ENCODE data around the gene HUS1. TPM values are rescaled to one million over a fixed set of nuclear protein-coding genes. Genes with fewer than 3 reads are reported as not detected.
"Not testable (repeated sequence)": the region's sequence is repeated elsewhere in the genome, so short reads cannot be mapped to it uniquely, and the experiment has no call there.

HUS1 gene
- total RNA-seq, 1 donor from 2014 or later = 13.4 TPM

GRCh38 chr7:47999413-47999812 lies 20.0 kb upstream of the HUS1 start:
- TF ChIP-seq, protein P1, sequence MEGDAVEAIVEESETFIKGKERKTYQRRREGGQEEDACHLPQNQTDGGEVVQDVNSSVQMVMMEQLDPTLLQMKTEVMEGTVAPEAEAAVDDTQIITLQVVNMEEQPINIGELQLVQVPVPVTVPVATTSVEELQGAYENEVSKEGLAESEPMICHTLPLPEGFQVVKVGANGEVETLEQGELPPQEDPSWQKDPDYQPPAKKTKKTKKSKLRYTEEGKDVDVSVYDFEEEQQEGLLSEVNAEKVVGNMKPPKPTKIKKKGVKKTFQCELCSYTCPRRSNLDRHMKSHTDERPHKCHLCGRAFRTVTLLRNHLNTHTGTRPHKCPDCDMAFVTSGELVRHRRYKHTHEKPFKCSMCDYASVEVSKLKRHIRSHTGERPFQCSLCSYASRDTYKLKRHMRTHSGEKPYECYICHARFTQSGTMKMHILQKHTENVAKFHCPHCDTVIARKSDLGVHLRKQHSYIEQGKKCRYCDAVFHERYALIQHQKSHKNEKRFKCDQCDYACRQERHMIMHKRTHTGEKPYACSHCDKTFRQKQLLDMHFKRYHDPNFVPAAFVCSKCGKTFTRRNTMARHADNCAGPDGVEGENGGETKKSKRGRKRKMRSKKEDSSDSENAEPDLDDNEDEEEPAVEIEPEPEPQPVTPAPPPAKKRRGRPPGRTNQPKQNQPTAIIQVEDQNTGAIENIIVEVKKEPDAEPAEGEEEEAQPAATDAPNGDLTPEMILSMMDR (IDR thresholded peaks at IDR 0.05; ENCODE audit: insufficient read depth, low read length, poor library complexity, severe bottlenecking) = no peak
- Histone ChIP-seq H3K4me3 (ENCODE audit: low read depth, low read length) (no peak overlapping the region), H3K36me3 (ENCODE audit: control insufficient read depth, insufficient read depth, low read length) (no peaks in the 10 kb centered on the region), H3K27me3 (ENCODE audit: control insufficient read depth, insufficient read depth, low read length) (no peaks in the 10 kb centered on the region)
- no peak for DNase-seq (ENCODE audit: low read depth)

DNA sequence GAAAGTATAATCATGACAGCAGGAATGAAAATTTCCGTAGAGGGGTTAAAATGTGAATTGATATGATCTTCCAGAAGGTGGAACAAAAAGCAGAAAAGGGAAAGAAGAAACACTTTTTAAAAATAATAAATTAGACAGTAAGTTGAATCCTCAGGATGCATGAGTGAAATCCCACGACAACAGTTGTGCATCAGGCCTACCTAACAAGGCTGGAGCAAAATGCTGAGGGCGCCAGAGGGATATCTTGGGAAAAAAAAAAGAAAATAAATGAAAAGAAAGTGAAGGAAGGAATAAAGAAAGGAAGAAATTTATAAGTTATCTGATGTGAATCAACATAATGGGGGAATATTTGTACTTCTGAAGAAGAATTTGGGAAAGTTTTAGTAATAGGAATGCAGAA lies 13.0 kb upstream of the HUS1 start:
- TF ChIP-seq, protein P1 (IDR thresholded peaks at IDR 0.05; ENCODE audit: insufficient read depth, low read length, poor library complexity, severe bottlenecking) = no peak
- Histone ChIP-seq H3K27me3 (ENCODE audit: control insufficient read depth, insufficient read depth, low read length) (no peaks in the 10 kb centered on the region), H3K36me3 (ENCODE audit: control insufficient read depth, insufficient read depth, low read length) (no peaks in the 10 kb centered on the region), H3K4me3 (ENCODE audit: low read depth, low read length) (no peak overlapping the region)
- DNase-seq (ENCODE audit: low read depth) = no peak

- TF ChIP-seq, protein P1 (IDR thresholded peaks at IDR 0.05; ENCODE audit: insufficient read depth, low read length, poor library complexity, severe bottlenecking) = peak; percentile 78
- no peak for DNase-seq (ENCODE audit: low read depth)
- Histone ChIP-seq H3K36me3 (ENCODE audit: control insufficient read depth, insufficient read depth, low read length) (no peaks in the 10 kb centered on the region), H3K27me3 (ENCODE audit: control insufficient read depth, insufficient read depth, low read length) (no peaks in the 10 kb centered on the region), H3K4me3 (ENCODE audit: low read depth, low read length) (peak overlapping the region; percentile 43)
Observed at GRCh38 chr7:47991741-47992311, 12.4 kb upstream of the HUS1 start.

DNA sequence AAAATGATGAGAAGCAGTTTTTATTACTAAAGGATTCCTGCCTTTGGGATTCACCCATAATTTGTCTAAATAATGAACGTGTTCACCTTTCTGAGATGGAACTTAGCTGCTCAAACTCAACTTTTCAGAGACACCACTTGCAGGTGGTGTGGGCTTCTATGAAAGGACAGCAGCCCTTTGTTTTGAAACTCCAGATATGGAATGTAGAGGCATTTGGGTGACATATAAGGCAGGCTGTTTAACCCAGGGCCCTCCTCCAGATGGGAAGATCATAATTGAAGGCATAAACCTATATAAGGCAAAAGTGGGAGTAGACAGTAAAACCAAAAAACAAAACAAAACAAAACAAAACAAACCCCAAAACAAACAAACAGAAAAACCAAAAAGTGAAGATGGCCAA lies 11.9 kb upstream of the HUS1 start:
- Histone ChIP-seq H3K27me3 (ENCODE audit: control insufficient read depth, insufficient read depth, low read length) (no peaks in the 10 kb centered on the region), H3K36me3 (ENCODE audit: control insufficient read depth, insufficient read depth, low read length) (no peaks in the 10 kb centered on the region), H3K4me3 (ENCODE audit: low read depth, low read length) (no peak overlapping the region)
- TF ChIP-seq, protein P1 (IDR thresholded peaks at IDR 0.05; ENCODE audit: insufficient read depth, low read length, poor library complexity, severe bottlenecking) = no peak
- DNase-seq (ENCODE audit: low read depth) = no peak

DNA sequence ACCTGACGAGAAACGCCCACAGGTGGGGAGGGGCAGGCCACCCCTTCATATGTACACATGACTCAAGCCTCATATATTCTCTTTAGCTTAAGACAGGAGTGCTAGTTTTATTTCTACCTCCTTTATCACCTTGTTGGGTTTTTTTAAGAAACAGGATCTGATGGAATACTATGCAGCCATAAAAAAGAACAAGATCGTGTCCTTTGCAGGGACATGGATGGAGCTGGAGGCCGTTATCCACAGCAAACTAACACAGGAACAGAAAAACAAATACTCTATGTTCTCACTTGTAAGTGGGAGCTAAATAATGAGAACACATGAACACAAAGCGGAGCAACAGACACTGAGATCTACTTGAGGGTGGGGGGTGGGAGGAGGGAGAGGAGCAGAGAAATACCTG lies 11.2 kb upstream of the HUS1 start:
- DNase-seq (ENCODE audit: low read depth) = no peak
- TF ChIP-seq, protein P1 (IDR thresholded peaks at IDR 0.05; ENCODE audit: insufficient read depth, low read length, poor library complexity, severe bottlenecking) = no peak
- Histone ChIP-seq H3K4me3 (ENCODE audit: low read depth, low read length) (no peak overlapping the region), H3K27me3 (ENCODE audit: control insufficient read depth, insufficient read depth, low read length) (no peaks in the 10 kb centered on the region), H3K36me3 (ENCODE audit: control insufficient read depth, insufficient read depth, low read length) (no peaks in the 10 kb centered on the region)

DNA sequence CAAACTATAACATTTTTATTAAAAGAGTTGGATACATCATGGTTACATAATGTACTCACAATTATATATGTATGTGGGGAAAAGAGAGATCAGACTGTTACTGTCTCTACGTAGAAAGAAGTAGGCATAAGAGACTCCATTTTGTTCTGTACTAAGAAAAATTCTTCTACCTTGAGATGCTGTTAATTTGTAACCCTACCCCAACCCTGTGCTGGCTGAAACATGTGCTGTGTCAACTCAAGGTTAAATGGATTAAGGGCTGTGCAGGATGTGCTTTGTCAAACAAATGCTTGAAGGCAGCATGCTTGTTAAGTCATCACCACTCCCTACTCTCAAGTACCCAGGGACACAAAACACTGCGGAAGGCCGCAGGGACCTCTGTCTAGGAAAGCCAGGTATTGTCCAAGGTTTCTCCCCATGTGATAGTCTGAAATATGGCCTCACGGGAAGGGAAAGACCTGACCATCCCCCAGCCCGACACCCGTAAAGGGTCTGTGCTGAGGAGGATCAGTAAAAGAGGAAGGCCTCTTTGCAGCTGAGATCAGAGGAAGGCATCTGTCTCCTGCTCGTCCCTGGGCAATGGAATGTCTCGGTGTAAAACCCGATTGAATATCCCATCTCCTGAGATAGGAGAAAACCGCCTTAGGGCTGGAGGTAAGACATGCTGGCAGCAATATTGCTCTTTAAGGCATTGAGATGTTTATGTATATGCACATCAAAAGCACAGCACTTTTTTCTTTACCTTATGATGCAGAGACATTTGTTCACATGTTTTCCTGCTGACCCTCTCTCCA lies 10.4 kb upstream of the HUS1 start:
- not testable (repeated sequence) for H3K27me3 ChIP-seq (ENCODE audit: control insufficient read depth, insufficient read depth, low read length); DNase-seq (ENCODE audit: low read depth); H3K4me3 ChIP-seq (ENCODE audit: low read depth, low read length); H3K36me3 ChIP-seq (ENCODE audit: control insufficient read depth, insufficient read depth, low read length)
